A673 (cell line): Measurements from ENCODE around the gene STRN. TPM values are rescaled to one million over a fixed set of nuclear protein-coding genes. Genes with fewer than 3 reads are reported as not detected.

ENCODE experiments used
- BruUV-seq: library from RNA; stranded (reverse); fragments of 400-500 nt; replicated peaks from 2 replicates; lab custom pipeline; 2021; lab: Mats Ljungman, UMichigan
- CTCF ChIA-PET: fragments of 300-600 bp; sonication (Branson Sonifier 250); formaldehyde crosslinking; loops from one replicate; lab custom pipeline; 2022; ENCODE audit warnings: antibody characterized with exemption; lab: Charles Lee
- POLR2A ChIA-PET: fragments of 300-600 bp; sonication (Branson Sonifier 250); formaldehyde crosslinking; loops from one replicate; lab custom pipeline; 2022; ENCODE audit warnings: antibody characterized with exemption; ENCODE audit not compliant: low non-redundant PET; lab: Charles Lee
- DNase-seq: peaks from one replicate; pipeline ENCODE4 v3.0.0-alpha.2; 2015; ENCODE audit warnings: low spot score
- H3K27ac ChIP-seq: fragments of 200-600 bp; sonication (generic); 2 replicates; pipeline ENCODE4 v1.5.1; 2016; ENCODE audit warnings: mixed run types, low read depth, mild to moderate bottlenecking, mixed read lengths, antibody characterized with exemption, low read length; ENCODE audit not compliant: poor library complexity, severe bottlenecking
- H3K27me3 ChIP-seq: fragments of 200-600 bp; sonication (generic); replicated peaks from 2 replicates; pipeline ENCODE4 v1.6.1; 2017; ENCODE audit warnings: mixed run types, low read depth, mild to moderate bottlenecking, mixed read lengths, antibody characterized with exemption, low read length; ENCODE audit not compliant: insufficient read depth, poor library complexity
- H3K36me3 ChIP-seq: fragments of 200-600 bp; sonication (generic); 2 replicates; pipeline ENCODE4 v1.6.1; 2016; ENCODE audit warnings: mixed run types, mild to moderate bottlenecking, mixed read lengths, antibody characterized with exemption, low read length; ENCODE audit not compliant: insufficient read depth, poor library complexity, severe bottlenecking
- H3K4me1 ChIP-seq: fragments of 200-600 bp; sonication (generic); 2 replicates; pipeline ENCODE4 v1.6.1; 2017; ENCODE audit warnings: mixed run types, mild to moderate bottlenecking, mixed read lengths, antibody characterized with exemption, low read length; ENCODE audit not compliant: insufficient read depth, poor library complexity, severe bottlenecking
- H3K4me3 ChIP-seq: fragments of 200-600 bp; sonication (generic); 2 replicates; pipeline ENCODE4 v1.5.1; 2016; ENCODE audit warnings: low read depth, mixed run types, mild to moderate bottlenecking, mixed read lengths, low read length; ENCODE audit not compliant: poor library complexity, severe bottlenecking
- H3K9me3 ChIP-seq: fragments of 200-600 bp; sonication (generic); 2 replicates; pipeline ENCODE4 v1.6.1; 2016; ENCODE audit warnings: mixed run types, low read depth, mild to moderate bottlenecking, mixed read lengths, antibody characterized with exemption, low read length; ENCODE audit not compliant: poor library complexity, severe bottlenecking
- CTCF ChIP-seq: fragments of 300-800, 200-600 bp; sonication (generic); conservative IDR thresholded peaks from 2 replicates; pipeline ENCODE4 v1.5.1; 2017; ENCODE audit warnings: low read depth, mild to moderate bottlenecking, antibody characterized with exemption, low read length, moderate library complexity, mixed read lengths
- EZH2 ChIP-seq: fragments of 200-600 bp; sonication (generic); IDR thresholded peaks from 2 replicates; pipeline ENCODE4 v1.6.1; 2017; ENCODE audit warnings: borderline replicate concordance, low read depth, mild to moderate bottlenecking, mixed read lengths, antibody characterized with exemption, low read length; ENCODE audit not compliant: poor library complexity, severe bottlenecking
- intact Hi-C: fragments of 100-400 bp; cut with micrococcal nuclease; formaldehyde crosslinking; loops from one replicate; pipeline ENCODE4 v1.10.0; 2022; ENCODE audit not compliant: unreplicated experiment
- total RNA-seq: library from RNA; stranded (reverse); gene quantifications from 2 replicates; pipeline ENCODE4 v1.2.3, GENCODE V29; 2021

STRN gene
- total RNA-seq, 1 experiment from 2014 or later: 36.1 TPM

GRCh38 chr2:36824273-36824672 is 142.1 kb downstream of the STRN start:
- ChIA-PET POLR2A (interaction anchor here (0.5 to 0.6 kb wide), 2 partner anchors 13 to 27 kb away, joined by 6 to 8 read pairs; no protein-coding TSS in a partner anchor), CTCF (no interaction called here)
- Histone ChIP-seq H3K9me3 (no peaks in the 10 kb centered on the region), H3K4me3 (no peak overlapping the region), H3K27ac (no peak overlapping the region), H3K36me3 (no peaks in the 10 kb centered on the region), H3K27me3 (no peaks in the 10 kb centered on the region), H3K4me1 (no peaks in the 10 kb centered on the region)
- TF ChIP-seq CTCF (no peak), EZH2 (no peak)
- no TSS peak for BruUV-seq
- intact Hi-C loops: no loop called here
- DNase-seq: no peak

- intact Hi-C loops: no loop called here
- DNase-seq: no peak
- no peaks in the 10 kb centered on the region for H3K27me3 ChIP-seq
- H3K4me3 ChIP-seq: no peak overlapping the region
- TF ChIP-seq CTCF (no peak), EZH2 (no peak)
- H3K9me3 ChIP-seq: no peaks in the 10 kb centered on the region
- H3K27ac ChIP-seq: no peak overlapping the region
- H3K4me1 ChIP-seq: no peaks in the 10 kb centered on the region
- BruUV-seq: no TSS peak
- CTCF ChIA-PET: no interaction called here
- POLR2A ChIA-PET: interaction anchor here (0.6 kb wide), 1 partner anchor 27 kb away, joined by 6 read pairs; no protein-coding TSS in a partner anchor
- no peaks in the 10 kb centered on the region for H3K36me3 ChIP-seq
Measured at GRCh38 chr2:36823862-36824261, 142.5 kb downstream of the STRN start.

- POLR2A ChIA-PET: no interaction called here
- no TSS peak for BruUV-seq
- CTCF ChIA-PET: interaction anchor here (1.1 kb wide), 1 partner anchor 43 kb away, joined by 3 read pairs; no protein-coding TSS in a partner anchor
- intact Hi-C loops: no loop called here
- no peak for TF ChIP-seq CTCF
- TF ChIP-seq EZH2: no peak
- no peak overlapping the region for H3K4me3 ChIP-seq
- H3K4me1 ChIP-seq: no peaks in the 10 kb centered on the region
- no peaks in the 10 kb centered on the region for H3K36me3 ChIP-seq
- no peaks in the 10 kb centered on the region for H3K27me3 ChIP-seq
- no peak overlapping the region for H3K27ac ChIP-seq
- no peaks in the 10 kb centered on the region for H3K9me3 ChIP-seq
- no peak for DNase-seq
Measured at GRCh38 chr2:36820942-36821605, 145.3 kb downstream of the STRN start.
